GM19099 (cell line): ENCODE measurements around the gene ADGRL2.

ENCODE experiments used
- POLR2A ChIP-seq: IDR thresholded peaks from 3 replicates; pipeline ENCODE4 v1.6.1; 2011; ENCODE audit warnings: low read depth; ENCODE audit not compliant: insufficient read length; ENCODE audit errors: extremely low read depth

The ADGRL2 gene

DNA sequence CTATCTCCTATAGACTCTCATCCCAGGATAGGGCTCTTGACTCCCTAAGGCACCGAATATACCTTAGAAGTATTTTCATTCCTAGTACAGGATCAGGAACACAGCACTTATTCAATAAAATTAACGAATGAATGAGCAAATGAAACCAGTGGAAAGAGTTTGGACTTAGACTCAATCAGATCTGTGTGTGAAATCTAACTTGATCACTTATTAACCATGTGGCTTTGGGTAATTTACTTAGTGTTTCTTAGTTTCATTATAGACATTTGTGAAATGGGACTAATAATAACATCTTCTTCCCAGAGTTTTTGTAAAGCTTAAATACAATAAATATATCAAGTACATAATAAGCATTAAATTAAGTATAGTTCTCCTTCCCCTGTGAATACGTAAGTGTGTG, 230.1 kb downstream of the ADGRL2 start:
- no peak for TF ChIP-seq POLR2A

DNA sequence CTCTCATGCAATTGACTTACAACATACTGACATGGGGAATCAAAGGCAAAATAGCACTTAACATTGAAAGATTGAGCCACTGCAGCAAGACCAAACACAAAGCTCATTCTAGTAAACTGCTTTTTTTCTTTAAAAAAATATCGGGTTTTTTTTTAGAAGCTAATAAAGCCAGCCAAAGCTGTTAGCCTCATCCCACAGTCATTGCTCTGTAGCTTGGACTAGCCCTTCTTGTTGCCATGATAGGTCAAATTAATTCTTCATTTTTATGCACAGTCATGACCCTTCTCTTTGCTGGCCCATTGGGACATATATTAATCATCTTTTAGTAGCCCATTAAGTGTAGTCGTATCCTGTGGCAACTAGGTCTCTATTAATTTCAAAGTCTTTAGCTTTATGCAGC, 231.3 kb downstream of the ADGRL2 start:
- no peak for TF ChIP-seq POLR2A

DNA sequence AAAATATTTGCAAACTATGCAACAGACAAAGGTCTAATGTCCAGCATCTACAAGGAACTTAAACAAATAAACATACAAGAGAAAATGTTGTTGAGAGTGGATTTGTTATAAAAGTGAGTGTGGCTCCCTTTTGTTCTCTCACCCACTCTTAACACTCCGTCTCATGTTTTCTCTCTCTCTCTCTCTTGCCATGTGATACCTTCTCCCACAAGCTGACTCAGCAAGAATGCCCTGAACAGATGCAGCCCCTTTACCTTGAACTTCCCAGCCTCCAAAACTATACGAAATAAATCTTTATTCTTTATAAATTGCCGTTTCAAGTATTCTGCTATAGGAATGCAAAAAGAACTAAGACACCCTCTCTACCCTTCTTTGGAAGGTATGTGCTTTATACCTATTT, 234.1 kb downstream of the ADGRL2 start:
- no peak for TF ChIP-seq POLR2A
